NCI-H460 (cell line): Measurements from ENCODE around the gene PRRC2B. TPM values are rescaled to one million over a fixed set of nuclear protein-coding genes. Genes with fewer than 3 reads are reported as not detected.
"Not testable (repeated sequence)": the region's sequence is repeated elsewhere in the genome, so short reads cannot be mapped to it uniquely, and the experiment has no call there.

ENCODE experiments used
- DNase-seq: peaks from one replicate; pipeline ENCODE4 v3.0.0-alpha.2; 2016; ENCODE audit warnings: low read depth; ENCODE audit errors: extremely low read depth
- small RNA-seq, 2 experiments: library from RNA; depleted of rRNA; stranded (forward); fragments of <200 nt; gene quantifications; one replicate each; pipeline ENCODE3, GENCODE V24; 2014
- total RNA-seq: library from RNA; depleted of rRNA; stranded (reverse); fragments of >200 nt; shearing (Covaris generic); gene quantifications from 2 replicates; pipeline ENCODE4 v1.2.3, GENCODE V29; 2014; rRNA removed

The PRRC2B gene
- total RNA-seq, 1 experiment from 2014 or later, result 77.5 TPM

DNA sequence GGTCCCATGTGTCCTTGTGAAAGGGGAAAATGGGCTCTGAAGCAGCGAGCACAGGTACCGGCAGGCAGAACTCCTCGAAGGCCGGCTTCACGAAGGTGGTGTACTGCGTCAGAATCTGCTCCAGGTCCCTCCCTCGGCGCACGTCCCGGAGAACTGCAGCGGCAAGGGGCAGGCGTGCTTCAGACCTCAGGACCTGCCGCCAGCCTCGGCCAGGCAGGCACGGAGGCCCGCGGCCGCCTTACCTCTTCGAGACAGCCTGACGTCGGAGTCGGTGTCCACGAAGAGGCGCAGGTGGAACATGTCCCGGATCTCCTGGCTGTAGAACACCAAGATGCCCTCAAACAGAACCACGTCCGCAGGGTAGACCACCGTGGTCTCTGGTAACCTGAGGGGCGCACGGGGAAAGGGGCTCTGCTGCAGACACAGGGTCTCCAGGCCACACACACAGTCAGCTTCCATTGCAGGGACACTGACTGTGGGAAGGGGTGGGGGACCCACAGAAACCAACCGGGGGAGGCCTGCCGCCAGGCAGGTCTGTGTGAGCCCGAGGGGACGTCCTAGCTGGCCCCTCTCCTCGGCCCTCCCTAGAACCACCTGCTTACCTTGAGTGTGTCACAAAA, 135.1 kb downstream of the PRRC2B start:
- no peak for DNase-seq

DNA sequence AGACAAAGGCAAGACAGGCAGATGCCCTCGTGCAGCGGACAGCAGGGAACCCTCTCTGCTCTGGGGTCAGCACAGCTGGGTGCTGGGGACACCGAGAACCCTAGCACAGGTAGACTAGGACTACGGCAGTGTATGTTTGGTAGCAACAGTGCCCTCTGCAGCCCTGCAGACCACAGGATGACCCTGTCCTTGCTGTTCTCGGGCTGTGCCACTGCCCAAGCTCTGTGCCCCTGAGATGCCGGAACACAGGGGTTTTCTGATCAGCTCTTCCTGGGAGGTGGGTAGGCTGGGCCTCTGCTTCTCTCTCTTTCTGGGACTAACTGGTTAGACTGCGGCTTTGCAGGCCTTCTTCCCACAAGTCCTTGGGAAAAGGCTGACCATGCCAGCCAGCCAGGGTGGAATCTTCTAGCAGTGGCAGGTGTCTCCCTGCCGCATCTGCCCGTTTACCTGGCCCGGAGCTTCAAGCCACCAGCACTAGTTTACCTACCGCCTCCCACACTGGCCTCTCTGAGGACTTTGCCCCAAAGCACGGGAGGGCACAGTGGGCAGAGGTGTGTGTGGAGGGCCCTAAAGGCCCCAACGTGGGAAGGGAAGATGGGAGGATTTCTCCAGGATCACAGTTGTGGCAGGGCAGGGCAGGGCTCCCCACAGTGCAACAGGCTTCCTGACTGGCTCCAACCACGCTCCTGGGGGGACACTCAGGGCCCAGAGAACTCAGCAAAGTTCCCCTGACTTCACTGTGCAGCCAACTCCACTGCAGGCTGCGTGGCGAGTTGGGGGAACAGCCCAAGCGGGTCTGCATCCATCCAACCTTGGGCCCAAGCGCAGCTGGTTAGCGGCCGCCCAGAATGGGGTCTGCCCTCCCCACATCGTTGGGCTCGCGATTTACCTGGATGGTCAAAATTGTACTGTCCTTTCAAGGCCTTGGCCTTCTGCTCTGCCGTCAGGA, 136.0 kb downstream of the PRRC2B start:
- no peak for DNase-seq

DNA sequence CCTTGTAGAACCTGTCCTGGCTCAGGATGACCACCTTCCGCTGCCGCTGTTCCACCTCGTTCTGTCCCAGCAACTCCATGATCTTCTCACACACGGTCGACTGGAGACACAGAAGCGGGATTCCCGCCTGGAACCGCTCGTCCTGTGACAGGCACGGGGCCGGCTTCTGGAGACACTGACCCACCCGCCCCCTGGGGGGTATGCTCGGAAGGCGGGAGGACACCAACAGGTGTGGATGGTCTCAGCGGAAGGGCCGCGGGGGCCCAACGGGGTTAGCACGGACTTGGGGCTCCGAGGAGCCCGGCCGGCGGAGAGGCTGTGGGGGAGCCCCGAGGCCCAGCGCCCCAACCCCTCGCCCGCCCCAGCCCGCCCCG, 136.6 kb downstream of the PRRC2B start:
- DNase-seq, result no peak

DNA sequence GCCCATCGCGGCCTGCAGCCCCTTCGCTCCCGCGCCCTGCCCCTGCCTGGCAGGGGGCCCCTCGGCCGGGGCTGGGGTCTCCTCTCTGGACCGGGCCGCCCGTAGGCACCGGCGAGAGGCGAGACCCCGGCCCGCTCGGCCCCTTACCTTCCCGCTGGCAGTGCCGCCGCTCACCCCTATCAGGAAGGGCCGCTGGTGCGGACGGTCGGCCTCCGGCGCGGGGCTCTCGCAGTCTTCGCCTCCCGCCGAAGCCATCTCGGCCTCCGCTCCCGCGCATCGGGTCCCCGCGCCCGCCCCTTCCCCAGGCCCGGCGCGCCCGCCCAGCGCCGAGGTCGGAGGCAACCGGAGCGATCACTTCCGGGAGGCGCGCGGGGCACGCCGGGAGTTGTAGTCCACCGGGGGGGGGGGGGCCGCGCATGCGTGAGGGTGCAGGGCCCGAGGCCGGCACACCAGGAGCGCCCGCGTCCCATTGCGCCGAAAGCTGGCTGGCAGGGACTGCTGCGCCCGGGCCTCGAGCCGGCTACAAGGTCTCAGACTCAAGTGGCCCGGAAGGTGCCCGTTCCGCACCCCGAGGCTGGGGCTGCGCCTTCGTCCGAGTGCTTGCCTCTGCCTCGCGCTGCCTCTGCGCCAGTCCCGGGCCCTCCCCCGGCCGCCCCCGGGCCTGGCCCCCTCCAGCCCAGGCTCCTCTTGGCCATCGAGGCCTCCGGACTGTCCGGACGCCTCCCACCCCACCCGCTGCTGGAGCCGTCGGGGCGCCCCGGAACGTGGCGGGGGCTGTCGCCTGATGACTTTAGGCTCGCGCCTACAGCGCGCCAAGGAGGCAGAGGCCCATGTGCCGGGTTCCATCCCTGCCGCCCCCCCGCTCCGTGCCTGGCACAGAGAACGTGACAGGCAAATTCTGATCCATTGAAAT, 137.3 kb downstream of the PRRC2B start, which contains the start of gene UCK1:
Gene UCK1 (minus strand): TSS at position 344 of the 913 bp plus-strand sequence. CDS start 89 bp downstream, at position 255.
- DNase-seq, result peak; percentile 72

DNA sequence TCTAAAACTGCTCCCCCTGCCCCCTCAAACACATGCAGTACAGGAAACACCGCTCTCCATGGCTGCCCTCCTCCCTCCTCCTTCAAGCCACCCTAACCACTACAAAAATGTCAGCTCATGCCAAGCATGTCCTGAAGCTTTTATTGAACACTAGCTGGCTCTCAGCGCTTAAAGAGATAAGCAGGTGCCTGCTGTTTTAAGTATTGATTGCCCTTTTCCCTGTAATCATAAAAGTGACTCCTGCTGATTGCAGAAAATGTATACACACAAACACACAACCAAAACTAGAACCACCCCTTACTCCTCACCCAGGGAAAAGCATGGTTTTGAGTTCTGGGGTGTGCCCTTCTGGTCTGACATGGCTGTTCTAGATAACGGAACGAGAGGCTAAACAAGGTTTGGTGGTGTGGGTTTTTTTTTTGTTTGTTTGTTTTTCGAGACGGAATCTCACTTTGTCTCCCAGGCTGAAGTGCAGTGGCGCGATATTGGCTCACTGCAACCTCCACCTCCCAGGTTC, 140.9 kb downstream of the PRRC2B start:
- DNase-seq, result no peak

DNA sequence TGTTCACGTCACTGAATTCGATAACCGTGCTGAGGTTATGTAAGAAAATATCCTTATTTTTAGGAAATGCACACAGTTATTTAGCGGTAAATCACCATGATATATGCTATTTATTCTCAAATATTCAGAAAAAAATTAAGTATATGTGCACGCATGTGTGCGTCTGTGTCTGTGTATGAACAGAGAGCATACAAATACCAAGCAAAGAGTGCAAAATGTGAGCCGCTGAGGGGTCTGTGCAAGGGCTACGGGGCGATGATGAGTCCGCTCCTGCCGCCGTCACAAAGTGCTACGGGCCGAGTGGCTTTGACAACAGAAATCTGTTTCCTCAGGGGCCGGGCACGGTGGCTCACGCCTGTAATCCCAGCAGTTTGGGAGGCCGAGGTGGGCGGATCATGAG, 144.1 kb downstream of the PRRC2B start:
- DNase-seq, result no peak

DNA sequence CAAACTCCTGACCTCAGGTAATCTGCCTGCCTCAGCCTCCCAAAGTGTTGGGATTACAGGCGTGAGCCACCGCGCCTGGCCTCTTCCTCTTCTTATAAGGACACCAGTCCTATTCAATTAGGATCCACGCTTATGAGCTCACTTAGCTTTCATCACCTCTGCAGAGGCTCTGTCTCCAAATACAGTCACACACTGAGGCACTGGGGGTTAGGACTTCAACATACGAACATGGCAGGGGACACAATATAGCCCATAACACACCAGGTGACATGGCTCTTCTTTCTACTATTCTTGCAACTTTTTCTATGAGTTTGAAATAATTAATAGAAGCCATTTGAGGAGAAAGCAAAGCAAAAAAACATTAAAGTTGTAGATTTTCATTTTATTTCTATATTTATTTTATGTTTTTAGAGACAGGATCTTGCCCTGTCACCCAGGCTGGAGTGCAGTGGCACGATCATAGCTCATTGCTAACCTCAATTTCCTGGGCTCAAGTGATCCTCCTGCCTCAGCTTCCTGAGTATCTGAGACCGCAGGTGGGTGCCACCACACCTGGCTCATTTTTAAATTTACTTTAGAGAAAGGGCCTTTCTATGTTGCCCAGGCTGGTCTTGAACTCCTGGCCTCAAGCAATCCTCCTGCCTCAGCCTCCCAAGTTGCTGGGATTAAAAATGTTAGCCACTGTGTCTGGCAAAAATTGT, 145.5 kb downstream of the PRRC2B start:
- DNase-seq, result no peak

DNA sequence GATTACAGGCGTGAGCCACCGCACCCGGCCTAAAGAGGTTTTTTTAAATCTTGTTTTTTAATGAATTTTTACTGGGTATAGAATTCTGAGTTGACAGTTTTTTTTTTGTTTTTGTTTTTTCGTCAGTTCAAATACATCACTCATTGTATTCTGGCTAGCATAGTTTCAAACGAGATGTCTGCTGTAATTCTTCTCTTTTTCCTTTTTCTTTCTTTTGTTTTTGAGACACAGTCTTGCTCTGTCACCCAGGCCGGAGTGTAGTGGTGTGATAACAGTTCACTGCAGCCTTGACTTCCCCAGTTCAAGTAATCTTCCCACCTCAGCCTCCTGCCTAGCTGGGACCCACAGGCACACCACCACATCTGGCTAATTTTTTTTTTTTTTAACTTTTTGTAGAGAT, 149.3 kb downstream of the PRRC2B start:
- no peak for DNase-seq

DNA sequence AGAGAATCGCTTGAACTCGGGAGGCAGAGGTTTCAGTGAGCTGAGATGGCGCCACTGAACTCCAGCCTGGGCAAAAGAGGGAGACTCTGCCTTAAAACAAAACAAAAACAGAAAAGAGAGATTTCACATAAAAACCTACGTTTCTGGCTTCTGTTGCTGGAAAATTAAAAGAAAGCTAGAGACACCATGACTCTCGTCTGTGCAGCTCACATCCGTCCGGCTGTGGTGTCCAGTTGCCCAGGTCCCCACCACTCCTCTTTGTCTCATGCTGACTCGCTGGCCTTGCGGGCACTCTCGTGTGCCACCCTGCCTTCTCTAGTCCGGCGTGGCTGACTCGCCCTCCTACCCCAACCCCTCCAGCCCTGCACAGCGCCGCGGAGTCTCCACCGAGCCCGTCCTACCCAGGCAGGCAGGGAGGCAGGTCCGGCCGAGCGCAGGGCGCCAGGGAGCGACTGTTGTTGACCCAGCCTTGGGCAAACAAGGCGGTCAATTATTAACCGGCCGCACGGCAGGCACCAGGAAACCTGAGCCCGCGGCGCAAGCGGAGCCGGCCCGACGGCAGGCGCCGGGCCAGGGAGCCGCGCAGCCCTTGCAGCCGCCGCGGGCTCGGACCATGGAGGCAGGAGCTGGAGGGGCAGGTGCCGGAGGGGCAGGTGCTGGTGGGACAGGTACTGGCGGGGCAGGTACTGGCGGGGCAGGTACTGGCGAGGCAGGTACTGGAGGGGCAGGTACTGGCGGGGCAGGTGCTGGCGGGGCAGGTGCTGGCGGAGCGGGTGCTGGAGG, 151.3 kb downstream of the PRRC2B start, which contains the start of gene PRRT1B:
Gene PRRT1B (plus strand): TSS at position 521 of the 783 bp plus-strand sequence. CDS start 93 bp downstream, at position 614.
- no peak for DNase-seq

DNA sequence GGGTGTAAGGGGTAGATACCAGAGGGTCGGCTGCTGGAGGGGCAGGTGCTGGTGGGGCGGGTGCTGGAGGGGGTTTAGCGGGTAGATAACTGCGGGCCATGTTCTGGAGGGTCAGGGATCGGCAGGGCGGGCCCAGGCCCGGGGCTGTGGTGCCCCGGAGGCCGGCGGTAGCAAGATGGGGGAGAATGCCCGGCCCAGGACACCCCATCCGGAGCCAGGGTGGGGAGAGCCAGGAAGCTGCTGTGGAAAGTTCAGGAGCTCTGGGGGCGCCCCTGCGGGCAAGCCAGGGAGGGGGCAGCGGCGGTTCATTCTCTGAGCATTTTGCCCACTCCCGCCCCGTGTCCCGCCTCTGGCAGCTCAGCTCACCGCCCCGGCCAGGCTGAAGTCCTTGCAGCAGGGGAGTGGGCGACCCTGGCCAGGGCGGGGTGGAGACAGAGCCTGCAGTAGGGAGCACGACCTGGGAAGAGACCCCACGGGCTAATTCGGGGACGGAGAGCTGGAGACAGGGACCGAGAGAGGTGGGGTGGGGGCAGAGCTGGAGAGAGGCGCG, 152.0 kb downstream of the PRRC2B start:
- no peak for DNase-seq

DNA sequence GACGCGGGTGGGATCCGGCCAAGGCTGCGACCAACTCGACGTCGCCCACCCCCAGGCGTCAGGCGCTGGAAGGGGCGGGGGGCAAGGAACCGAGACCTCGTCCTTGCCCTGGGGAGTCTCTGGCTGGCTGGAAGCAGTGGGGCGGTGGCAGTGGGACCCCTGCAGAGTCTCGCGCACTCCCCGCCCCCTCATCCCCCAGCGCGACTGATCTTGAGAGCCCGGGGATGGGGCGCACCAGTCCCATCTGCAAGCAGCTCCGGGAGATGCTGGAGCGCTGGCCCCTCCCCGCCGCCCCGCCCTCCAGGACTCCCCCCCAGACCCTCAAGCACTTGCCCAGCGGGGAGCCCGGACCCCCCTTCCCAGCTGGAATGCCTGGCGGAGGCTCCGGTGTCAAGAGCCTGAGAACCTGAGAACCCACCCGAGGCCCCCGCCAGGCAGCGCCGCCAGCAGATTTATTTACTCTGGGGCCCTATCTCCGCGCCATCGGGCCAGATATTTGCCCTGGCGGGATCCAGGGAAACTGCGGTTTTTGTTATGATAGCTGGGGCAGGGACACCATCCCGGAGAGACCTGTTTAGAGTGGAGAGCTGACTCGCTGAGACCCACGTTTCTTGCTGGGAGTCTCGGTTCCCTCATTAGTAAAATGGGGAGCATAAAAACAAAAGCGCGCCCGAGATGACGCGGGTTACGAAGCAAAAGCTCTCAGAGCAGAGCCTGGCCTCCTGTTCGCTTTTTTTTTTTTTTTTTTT, 152.6 kb downstream of the PRRC2B start:
- DNase-seq, result no peak

DNA sequence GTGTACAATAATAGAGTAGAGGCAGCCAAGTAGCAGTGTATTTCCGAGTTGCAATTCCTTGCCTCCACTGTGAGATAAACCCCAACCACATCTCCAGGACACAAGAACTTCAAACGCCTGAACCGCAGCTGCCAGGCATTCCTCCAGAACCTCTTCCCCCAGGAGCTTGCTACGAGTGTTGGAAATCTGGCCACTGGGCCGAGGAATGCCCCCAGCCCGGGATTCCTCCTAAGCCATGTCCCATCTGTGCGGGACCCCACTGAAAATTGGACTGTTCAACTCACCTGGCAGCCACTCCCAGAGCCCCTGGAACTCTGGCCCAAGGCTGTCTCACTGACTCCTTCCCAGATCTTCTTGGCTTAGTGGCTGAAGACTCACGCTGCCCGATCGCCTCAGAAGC, 155.3 kb downstream of the PRRC2B start:
- DNase-seq, result not testable (repeated sequence)

Small RNA genes within 50 kb of the gene (small RNA-seq; reads per million reads assigned to genes)
- 0.19 to 1.3 reads per million in 2 experiments for gene SNORD62A
- gene SNORD62B, result 0.31 to 2.0 reads per million in 2 experiments

Other genes starting within 250 kb of the PRRC2B start
- gene FAM78A, start 117.6 kb upstream of the PRRC2B start, total RNA-seq, result 0.72 and 1.1 TPM in 2 replicates
- gene PLPP7, start 104.4 kb upstream of the PRRC2B start, total RNA-seq, result 0.10 and 0.14 TPM in 2 replicates
- 14.5 and 20.1 TPM in 2 replicates for gene POMT1, start 108.8 kb downstream of the PRRC2B start, total RNA-seq
- 15.5 and 18.7 TPM in 2 replicates for gene UCK1, start 137.2 kb downstream of the PRRC2B start, total RNA-seq
- not detected in 2 replicates for gene PRRT1B, start 151.4 kb downstream of the PRRC2B start, total RNA-seq